ENCODE results near the gene TXLNG. TPM values are rescaled to one million over a fixed set of nuclear protein-coding genes. Genes with fewer than 3 reads are reported as not detected.

The TXLNG gene
- total and polyA plus RNA-seq, 2 of the 13 experiments (the other 11 are each of a cell fraction or from before 2014, with no cell fraction given): 13.1 to 15.5 TPM

- no peak for TF ChIP-seq TFDP1 (CRISPR knock-in tag; IDR thresholded peaks at IDR 0.05; ENCODE audit: borderline replicate concordance)
- TF ChIP-seq ZBTB46 (CRISPR knock-in tag; IDR thresholded peaks at IDR 0.05; ENCODE audit: borderline replicate concordance): no peak
- no peak for TF ChIP-seq SIX4 (CRISPR knock-in tag; IDR thresholded peaks at IDR 0.05)
- no peak for TF ChIP-seq PATZ1 (CRISPR knock-in tag; IDR thresholded peaks at IDR 0.05)
- no peak for TF ChIP-seq RFX1 (IDR thresholded peaks at IDR 0.05)
Observed at GRCh38 chrX:16786139-16786790, at the start of gene TXLNG (continued).

GRCh38 chrX:16737024-16737423 lies 49.2 kb upstream of the TXLNG start:
- no TSS peak for BruUV-seq (replicated peaks)
- H3K79me2 ChIP-seq (ENCODE audit: insufficient read depth, low read length): peaks cover 3% of the 10 kb centered on the region
- 100% methylated on average over 5 of the region's 5 CpGs for WGBS (ENCODE audit: low lambda C conversion rate)
- no peak overlapping the region for H3K9ac ChIP-seq (ENCODE audit: insufficient read depth, low read depth, low read length)
- peaks cover 3 to 12% of the 10 kb centered on the region in 2 experiments; a peak in 2 of 5 replicates for H3K36me3 ChIP-seq (replicated peaks in 1 of 2; ENCODE audit: control insufficient read depth in 1 of 2, insufficient read depth in 2 of 2, low read length in 2 of 2)
- ATAC-seq (no peak), DNase-seq (ENCODE audit: low spot score) (no peak), FAIRE-seq (no peak)
- H3K4me1 ChIP-seq (ENCODE audit: insufficient read depth, low read length): peaks cover 15% of the 10 kb centered on the region
- in situ Hi-C loops (cut with HindIII; ENCODE audit: extremely low pct_ligation_motif_present, low pct_unique_long_range_greater_than_20kb) (no loop called here), intact Hi-C loops (cut with micrococcal nuclease; ENCODE audit: unreplicated experiment) (no loop called here)
- no peaks in the 10 kb centered on the region for H3K9me3 ChIP-seq (ENCODE audit: low read length)
- no peak overlapping the region for H2AFZ ChIP-seq (ENCODE audit: low read length)
- no peak overlapping the region for H3K4me3 ChIP-seq (replicated peaks in 1 of 3; ENCODE audit: insufficient read depth in 1 of 3, low read depth in 2 of 3, low read length in 3 of 3)
- no peaks in the 10 kb centered on the region for H4K20me1 ChIP-seq (ENCODE audit: insufficient read depth, low read length)
- H3K4me2 ChIP-seq (ENCODE audit: low read depth, low read length): no peak overlapping the region
- CTCF ChIA-PET (ENCODE audit: low intra/inter-chr PET ratio, low total read pairs): no interaction called here
- POLR2A ChIA-PET: no interaction called here
- no peaks in the 10 kb centered on the region for H3K27me3 ChIP-seq (ENCODE audit: control insufficient read depth in 1 of 2, insufficient read depth in 2 of 2, low read length in 2 of 2)
- no peak overlapping the region for H3K27ac ChIP-seq (ENCODE audit: extremely low read length, insufficient read depth, low read length)
- no peak for TF ChIP-seq ADNP (CRISPR knock-in tag; IDR thresholded peaks at IDR 0.05)
- no peak for TF ChIP-seq ZNF280B (CRISPR knock-in tag; IDR thresholded peaks at IDR 0.05; ENCODE audit: borderline replicate concordance)
- TF ChIP-seq MYNN (CRISPR knock-in tag; IDR thresholded peaks at IDR 0.05; ENCODE audit: low read depth): no peak
- TF ChIP-seq MAFK (conservative IDR thresholded peaks at IDR 0.05 in 1 of 2, IDR thresholded peaks at IDR 0.05 in 1 of 2; ENCODE audit: low read length in 2 of 2): no peak
- TF ChIP-seq ZNF264 (CRISPR knock-in tag; IDR thresholded peaks at IDR 0.05): no peak
- TF ChIP-seq HOXD1 (CRISPR knock-in tag; IDR thresholded peaks at IDR 0.05): no peak
- no peak for TF ChIP-seq ZBTB49 (CRISPR knock-in tag; IDR thresholded peaks at IDR 0.05; ENCODE audit: borderline replicate concordance)
